Fibroblast of skin of right quadriceps (primary cell): ENCODE results near the gene CD9.

ENCODE experiments used
- DNase-seq: peaks from one replicate; pipeline ENCODE4 v3.0.0-alpha.2; 2013

CD9 gene

DNA sequence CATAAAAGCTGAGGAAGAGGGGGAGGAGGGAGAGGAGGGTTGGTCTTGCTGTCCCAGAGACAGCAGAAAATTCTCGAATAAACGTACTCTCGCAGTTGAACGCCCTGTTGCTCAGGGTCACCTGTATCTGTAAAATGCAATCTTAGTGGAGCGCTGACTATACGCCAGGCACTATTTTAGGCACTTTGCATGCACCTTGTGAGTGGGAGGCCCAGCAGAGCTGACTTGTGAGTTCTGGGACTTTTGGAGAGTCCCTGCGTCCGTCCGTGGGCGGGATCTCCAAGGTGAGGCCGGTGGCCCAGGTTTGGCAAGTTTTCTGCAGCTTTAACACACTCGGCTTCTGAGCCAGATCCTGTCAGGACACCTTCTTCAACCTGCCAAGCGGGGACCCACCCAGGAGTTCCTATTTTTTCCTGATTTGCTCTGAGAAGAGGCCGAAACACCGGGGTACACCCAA lies 77.8 kb downstream of the CD9 start:
- DNase-seq, result no peak

DNA sequence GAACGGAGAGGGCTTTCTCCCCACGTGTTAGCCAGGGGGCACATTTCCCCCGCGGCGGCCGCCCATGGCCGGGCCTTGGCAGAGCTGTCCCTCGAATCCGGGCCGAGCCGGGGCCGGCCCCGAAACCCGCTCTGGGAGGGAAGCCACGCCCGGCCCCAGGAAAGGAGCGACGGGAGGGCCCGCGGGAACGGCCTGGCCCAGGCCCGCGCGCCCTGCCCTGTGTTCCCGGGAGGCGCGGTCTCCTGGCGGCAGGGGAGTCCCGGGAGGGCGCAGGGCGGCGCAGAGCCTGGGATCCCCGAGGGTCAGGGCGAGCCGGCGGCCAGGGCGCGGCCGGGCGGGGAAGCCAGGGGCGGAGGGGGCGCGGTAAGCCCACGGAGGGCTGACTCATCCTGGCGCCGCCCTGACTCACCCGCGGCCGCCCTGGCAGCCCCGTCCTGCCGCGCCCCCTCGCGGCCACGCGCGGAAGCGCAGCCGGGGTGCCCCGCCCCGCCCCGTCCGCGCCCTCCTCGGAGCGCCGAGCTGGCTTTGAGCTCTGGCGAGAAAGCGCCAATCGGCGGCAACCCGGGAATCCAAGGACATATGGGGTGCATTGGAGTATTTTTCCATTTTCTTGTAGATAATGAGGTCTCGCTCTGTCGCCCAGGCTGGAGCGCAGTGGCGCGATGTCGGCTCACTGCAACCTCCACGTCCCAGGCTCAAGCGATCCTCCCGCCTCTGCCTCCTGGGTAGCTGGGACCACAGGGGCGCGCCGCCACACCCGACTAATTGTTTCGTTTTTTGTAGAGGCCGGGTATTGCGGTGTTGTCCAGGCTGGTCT lies 78.4 kb downstream of the CD9 start:
- peak; percentile 78 for DNase-seq

DNA sequence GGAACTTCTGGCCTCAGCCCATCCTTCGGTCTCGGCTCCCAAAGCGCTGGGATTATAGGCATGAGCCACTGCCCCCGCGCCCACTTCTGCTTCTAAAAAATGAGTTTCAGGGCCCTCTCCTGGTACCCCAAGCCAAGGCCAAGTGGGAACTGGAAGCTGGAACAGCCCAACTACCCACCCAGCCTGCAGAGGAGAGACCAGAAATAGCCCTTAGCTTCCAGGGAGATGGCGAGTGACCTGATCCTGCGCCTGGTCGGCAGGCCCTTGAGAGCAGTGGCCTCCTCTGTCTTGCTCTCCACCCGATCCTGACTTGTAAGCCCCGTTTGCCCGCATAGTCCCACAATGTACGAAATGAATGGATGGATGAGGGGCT lies 79.0 kb downstream of the CD9 start:
- no peak for DNase-seq

DNA sequence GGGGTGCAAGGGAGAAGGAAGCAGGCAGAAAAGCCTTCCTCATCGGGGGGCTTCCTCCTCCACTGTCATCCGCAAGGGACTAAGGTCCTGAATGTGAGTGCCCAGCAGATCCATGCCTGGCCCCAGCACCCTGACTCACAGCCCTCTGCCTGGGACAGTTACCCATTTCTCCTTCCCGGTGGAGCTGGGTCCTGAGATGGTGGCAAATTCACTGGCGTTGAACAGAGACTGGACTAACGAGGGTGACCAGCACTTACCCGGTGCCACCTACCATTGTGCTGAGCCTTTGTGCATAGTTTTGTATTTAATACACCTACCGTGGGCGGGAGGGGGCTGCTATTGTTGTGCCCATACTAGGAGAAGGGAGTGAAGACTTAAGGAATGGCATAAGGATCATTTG lies 79.4 kb downstream of the CD9 start:
- DNase-seq, result no peak

DNA sequence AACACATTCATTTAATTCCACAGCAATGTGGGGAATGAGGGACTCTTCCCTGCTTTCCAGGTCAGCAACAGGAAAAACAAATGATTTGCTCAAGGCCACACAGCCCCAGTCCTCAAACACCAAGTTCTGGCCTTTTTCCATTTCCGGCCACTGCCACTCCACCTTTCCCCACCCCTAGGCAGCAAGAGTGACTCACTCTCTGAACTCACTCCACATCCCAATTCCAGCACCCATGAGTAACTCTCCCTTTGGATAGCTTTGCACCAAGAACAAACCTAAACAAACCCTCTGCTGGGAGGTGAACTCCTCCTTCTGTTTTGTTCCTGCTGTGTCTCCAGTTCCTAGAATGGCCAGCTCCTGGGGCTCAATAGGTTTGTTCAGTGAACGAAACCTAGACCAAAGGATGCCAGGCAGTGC lies 79.9 kb downstream of the CD9 start:
- peak; percentile 95 for DNase-seq

DNA sequence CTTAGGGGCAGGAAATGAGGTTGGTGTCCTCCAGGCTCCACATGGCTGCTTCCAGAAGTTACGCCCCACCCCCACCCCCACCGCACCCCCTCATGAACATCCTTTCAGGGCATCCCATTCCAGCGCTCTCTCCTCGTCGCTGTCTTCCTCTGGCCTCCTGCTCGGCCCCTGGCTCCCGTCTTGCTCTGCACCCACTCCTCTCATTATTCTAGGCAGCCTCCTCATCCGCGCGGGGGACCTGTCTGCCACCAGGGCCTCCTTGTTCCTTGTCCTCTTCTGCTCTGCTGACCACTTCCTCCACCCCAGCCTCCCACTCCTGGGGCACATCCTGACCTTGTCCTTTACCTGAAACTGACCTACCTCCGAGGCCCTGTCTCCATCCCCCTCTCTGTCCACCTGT lies 80.5 kb downstream of the CD9 start:
- DNase-seq, result no peak

DNA sequence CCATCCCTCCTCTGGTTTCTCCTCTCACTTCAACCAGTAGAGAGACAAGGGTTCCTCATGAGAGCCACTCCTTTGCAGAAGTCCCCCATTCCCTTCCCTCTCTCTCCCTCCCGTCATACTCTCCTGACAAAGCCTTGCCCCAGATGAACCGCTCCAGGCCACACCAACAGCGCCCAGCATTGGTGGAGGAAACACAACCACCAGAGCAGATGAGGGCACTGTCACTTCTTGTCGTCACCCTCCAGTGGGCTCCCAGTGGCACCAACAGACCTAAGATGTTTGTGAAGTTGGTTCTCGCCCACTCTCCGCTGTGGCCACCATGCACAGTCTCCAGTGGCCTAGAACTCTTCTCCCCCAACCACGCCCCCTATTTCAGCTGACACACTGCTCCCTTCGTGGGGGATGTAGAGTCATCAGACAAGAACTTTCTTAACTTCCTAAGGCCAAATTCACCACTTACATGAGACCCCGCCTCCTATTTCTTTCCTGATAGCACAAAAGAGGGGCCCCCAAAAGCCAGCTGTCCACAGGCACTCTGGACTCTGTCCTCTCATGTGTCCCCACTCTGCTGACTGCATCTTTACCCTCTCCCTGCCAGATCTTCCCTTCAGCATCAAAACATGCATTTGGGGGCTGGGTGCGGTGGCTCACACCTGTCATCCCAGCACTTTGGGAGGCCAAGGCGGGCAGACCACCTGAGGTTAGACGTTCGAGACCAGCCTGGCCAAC lies 81.0 kb downstream of the CD9 start:
- peak; percentile 40 for DNase-seq

DNA sequence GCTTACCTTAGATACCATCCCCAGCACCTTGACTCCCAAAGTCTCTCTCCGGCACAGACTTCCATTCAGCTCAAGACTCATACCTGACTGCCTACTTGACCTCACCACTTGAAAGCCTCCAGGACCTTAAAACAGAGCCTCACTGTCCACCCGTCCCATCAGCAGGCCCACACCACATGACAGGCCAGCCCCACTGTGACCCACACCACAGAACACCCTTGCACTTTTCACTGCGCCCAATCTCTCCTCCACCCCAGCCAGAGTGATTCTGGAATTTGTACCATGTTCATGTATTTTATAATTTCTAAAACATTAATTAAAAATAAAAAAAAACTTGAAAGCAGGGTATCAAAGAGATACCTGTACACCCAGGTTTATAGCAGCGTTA lies 82.2 kb downstream of the CD9 start:
- no peak for DNase-seq

DNA sequence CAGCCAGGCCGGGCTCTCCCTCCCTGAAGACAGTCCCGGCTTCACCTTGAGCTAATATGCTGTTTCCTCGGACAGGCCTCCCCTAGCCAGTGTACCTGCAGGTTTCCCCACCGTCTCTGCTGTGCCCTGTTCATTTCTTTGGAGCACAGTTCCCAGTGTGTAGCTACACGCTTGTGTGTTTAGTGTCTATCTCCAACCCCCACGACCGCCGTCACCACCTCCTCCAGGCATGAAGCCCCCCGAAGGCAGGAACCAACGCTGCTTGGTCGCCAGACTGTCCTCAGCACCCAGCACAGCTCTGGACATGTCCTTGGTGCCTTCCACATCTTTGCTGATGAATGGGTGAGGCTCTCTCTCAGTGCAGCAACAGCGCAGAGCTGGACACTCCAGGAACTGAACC lies 84.1 kb downstream of the CD9 start:
- DNase-seq, result no peak

DNA sequence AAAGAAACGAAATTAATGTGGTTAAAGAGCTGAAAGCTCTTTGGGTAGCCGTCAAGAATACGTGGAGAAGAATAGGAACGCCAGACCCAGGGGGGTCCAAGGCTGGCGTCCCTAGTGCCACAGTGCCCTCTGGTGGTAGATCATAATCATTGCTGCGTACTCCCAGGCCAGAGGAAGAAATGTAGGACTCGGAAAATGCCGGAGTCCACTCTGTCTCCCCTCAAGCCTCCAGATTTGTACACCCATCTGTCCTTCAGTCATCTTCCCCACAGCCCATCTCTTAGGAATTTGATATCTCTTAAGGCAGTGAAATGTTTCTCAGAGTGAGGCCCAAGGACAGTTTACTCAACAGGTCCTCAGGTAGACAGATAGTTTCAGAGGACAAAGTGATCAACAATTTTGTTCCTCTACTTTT lies 84.9 kb downstream of the CD9 start:
- DNase-seq, result peak; percentile 70

DNA sequence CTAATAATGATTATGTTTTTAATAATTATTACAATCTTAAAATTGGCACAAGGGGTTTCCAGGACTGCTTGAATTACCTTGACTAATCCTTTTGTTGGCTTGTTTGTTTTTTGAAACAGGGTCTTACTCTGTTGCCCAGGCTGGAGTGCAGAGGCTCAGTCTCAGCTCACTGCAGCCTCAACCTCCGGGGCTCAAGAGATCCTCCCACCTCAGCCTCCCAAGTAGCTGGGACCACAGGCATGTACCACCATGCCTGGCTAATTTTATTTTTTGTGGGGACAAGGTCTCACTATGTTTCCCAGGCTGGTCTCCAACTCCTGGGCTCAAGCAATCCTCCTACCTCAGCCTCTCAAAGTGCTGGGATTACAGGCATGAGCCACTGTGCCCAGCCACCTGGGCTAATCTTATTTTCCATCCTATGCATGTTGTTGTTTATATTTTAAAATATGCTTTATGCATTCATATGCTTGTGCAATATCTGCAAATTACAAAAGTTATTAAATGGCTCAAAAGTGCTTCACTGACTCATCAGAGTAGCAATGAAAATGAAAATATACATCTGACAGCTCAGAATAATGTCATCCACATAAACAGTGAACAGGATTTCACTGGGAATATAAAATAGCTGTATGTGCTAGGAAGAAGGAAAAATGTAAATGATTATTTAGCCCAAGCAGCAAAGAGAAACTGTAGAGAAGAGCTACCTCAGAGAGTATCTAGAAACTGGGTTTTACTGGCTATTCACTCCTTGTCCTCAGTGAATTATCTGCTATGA lies 85.5 kb downstream of the CD9 start:
- DNase-seq, result peak; percentile 55
